ENCODE measurements around the gene NHERF1. TPM values are rescaled to one million over a fixed set of nuclear protein-coding genes. Genes with fewer than 3 reads are reported as not detected.

The NHERF1 gene
- total RNA-seq, 2 experiments from 2014 or later: 68.4 to 72.4 TPM

GRCh38 chr17:74804683-74805082, 56.3 kb downstream of the NHERF1 start:
- intact Hi-C loops (cut with DNase I, micrococcal nuclease): no loop called here
- Histone ChIP-seq H3K4me1 (ENCODE audit: insufficient read depth, low read length) (no peaks in the 10 kb centered on the region), H3K4me3 (ENCODE audit: low read length) (no peak overlapping the region), H3K27me3 (ENCODE audit: control insufficient read depth in 1 of 2, insufficient read depth in 2 of 2, low read length in 2 of 2) (no peaks in the 10 kb centered on the region), H3K36me3 (ENCODE audit: insufficient read depth, low read length) (peaks cover 67% of the 10 kb centered on the region), H3K9me3 (ENCODE audit: control insufficient read depth in 1 of 2, insufficient read depth in 1 of 2, low read length in 2 of 2) (no peaks in the 10 kb centered on the region), H3K27ac (ENCODE audit: low read depth in 1 of 2, low read length in 2 of 2) (no peak overlapping the region)
- no peaks in the 10 kb centered on the region for H3K9me3 Mint-ChIP-seq
- ChIA-PET POLR2A (no interaction called here), CTCF (no interaction called here)
- ATAC-seq (ENCODE audit: poor library complexity) (no peak), DNase-seq (no peak)
- H3K27me3 Mint-ChIP-seq: no peaks in the 10 kb centered on the region
- no peaks in the 10 kb centered on the region for H3K4me1 Mint-ChIP-seq (ENCODE audit: low read depth)
- no peak overlapping the region for H3K27ac Mint-ChIP-seq
- H3K36me3 Mint-ChIP-seq (ENCODE audit: low read depth): peaks cover 63% of the 10 kb centered on the region
- TF ChIP-seq CTCF (IDR thresholded peaks at IDR 0.05): no peak
- no peak overlapping the region for H3K4me3 Mint-ChIP-seq

- Mint-ChIP-seq H3K4me1 (ENCODE audit: low read depth) (no peaks in the 10 kb centered on the region), H3K36me3 (ENCODE audit: low read depth) (peaks cover 61% of the 10 kb centered on the region), H3K27me3 (no peaks in the 10 kb centered on the region), H3K9me3 (no peaks in the 10 kb centered on the region), H3K4me3 (no peak overlapping the region), H3K27ac (no peak overlapping the region)
- H3K36me3 ChIP-seq (ENCODE audit: insufficient read depth, low read length): peaks cover 66% of the 10 kb centered on the region
- no peaks in the 10 kb centered on the region for H3K27me3 ChIP-seq (ENCODE audit: control insufficient read depth in 1 of 2, insufficient read depth in 2 of 2, low read length in 2 of 2)
- DNase-seq (no peak), ATAC-seq (ENCODE audit: poor library complexity) (no peak)
- ChIA-PET CTCF (no interaction called here), POLR2A (no interaction called here)
- intact Hi-C loops (cut with DNase I, micrococcal nuclease): no loop called here
- no peak overlapping the region for H3K27ac ChIP-seq (ENCODE audit: low read depth in 1 of 2, low read length in 2 of 2)
- H3K9me3 ChIP-seq (ENCODE audit: control insufficient read depth in 1 of 2, insufficient read depth in 1 of 2, low read length in 2 of 2): no peaks in the 10 kb centered on the region
- no peak for TF ChIP-seq CTCF (IDR thresholded peaks at IDR 0.05)
- H3K4me1 ChIP-seq (ENCODE audit: insufficient read depth, low read length): no peaks in the 10 kb centered on the region
- H3K4me3 ChIP-seq (ENCODE audit: low read length): no peak overlapping the region
Observed at GRCh38 chr17:74805591-74805991, 57.2 kb downstream of the NHERF1 start.

GRCh38 chr17:74806334-74806733, 57.9 kb downstream of the NHERF1 start:
- intact Hi-C loops (cut with DNase I, micrococcal nuclease): no loop called here
- no peak overlapping the region for H3K4me3 ChIP-seq (ENCODE audit: low read length)
- H3K9me3 Mint-ChIP-seq: no peaks in the 10 kb centered on the region
- no peak for TF ChIP-seq CTCF (IDR thresholded peaks at IDR 0.05)
- no peak overlapping the region for H3K27ac ChIP-seq (ENCODE audit: low read depth in 1 of 2, low read length in 2 of 2)
- H3K9me3 ChIP-seq (ENCODE audit: control insufficient read depth in 1 of 2, insufficient read depth in 1 of 2, low read length in 2 of 2): no peaks in the 10 kb centered on the region
- H3K4me1 Mint-ChIP-seq (ENCODE audit: low read depth): no peaks in the 10 kb centered on the region
- ChIA-PET CTCF (no interaction called here), POLR2A (no interaction called here)
- no peak overlapping the region for H3K4me3 Mint-ChIP-seq
- ATAC-seq (ENCODE audit: poor library complexity) (no peak), DNase-seq (no peak)
- H3K4me1 ChIP-seq (ENCODE audit: insufficient read depth, low read length): no peaks in the 10 kb centered on the region
- no peaks in the 10 kb centered on the region for H3K27me3 Mint-ChIP-seq
- H3K27ac Mint-ChIP-seq: no peak overlapping the region
- no peaks in the 10 kb centered on the region for H3K27me3 ChIP-seq (ENCODE audit: control insufficient read depth in 1 of 2, insufficient read depth in 2 of 2, low read length in 2 of 2)
- peaks cover 61% of the 10 kb centered on the region for H3K36me3 Mint-ChIP-seq (ENCODE audit: low read depth)
- H3K36me3 ChIP-seq (ENCODE audit: insufficient read depth, low read length): peaks cover 59% of the 10 kb centered on the region

All from CD4-positive, alpha-beta T cell (primary cell).